Renal pelvis (tissue), 4 donors: ENCODE measurements around the gene FMC1. TPM values are rescaled to one million over a fixed set of nuclear protein-coding genes. Genes with fewer than 3 reads are reported as not detected.

Source experiments
- DNase-seq: peaks from one replicate; pipeline ENCODE4 v3.0.0-alpha.2; 2013
- polyA plus RNA-seq, 3 donors: library from polyadenylated mRNA; unstranded; fragments of 120-200 nt; gene quantifications; one replicate each; pipeline ENCODE4 v1.2.1, GENCODE V29; 2013; ENCODE audit not compliant: insufficient read length in 3 of 3

The FMC1 gene
- polyA plus RNA-seq, 3 donors: 26.7 to 39.4 (median 30.4) TPM

- DNase-seq: no peak
Observed at GRCh38 chr7:139366400-139366799, 25.3 kb downstream of the FMC1 start.

DNA sequence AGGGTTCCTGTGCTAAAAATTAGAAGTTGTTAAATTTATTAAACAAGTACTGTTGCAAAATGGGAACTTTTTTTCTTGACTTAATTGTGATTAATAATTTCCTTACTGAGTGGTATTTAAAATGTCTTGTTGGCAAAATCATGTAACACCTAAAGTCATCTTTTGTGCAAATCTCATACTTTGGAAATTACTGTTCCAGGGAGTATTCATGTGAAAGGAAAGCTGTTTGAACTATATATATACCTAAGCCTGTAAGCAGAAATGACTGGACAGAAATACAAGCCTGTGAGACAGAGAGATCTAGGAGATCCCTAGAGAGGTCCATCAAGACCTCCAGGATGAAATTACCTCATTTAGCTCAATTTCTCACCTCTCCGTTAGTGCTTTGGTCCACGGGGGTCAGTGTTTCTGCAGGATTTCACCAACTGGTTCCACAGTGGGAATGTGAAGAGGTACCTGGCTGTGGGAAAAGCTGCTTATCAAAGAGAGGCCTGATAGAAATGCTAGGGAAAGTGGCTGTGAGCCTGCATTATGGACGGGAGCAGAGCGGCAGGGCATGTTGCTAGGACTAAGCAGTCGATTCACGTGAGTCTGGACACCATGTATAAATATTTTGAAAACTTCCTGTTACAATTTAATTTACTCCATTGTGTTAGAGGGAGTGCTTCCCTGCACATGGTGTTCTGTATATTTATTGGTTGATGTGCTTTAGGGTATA lies 26.5 kb downstream of the FMC1 start:
- DNase-seq: no peak

- DNase-seq: no peak
Observed at GRCh38 chr7:139370301-139370942, 29.3 kb downstream of the FMC1 start.

GRCh38 chr7:139370943-139371313 lies 29.8 kb downstream of the FMC1 start:
- DNase-seq: no peak

- no peak for DNase-seq
Observed at GRCh38 chr7:139374246-139374645, 33.1 kb downstream of the FMC1 start.

- DNase-seq: no peak
Observed at GRCh38 chr7:139382439-139382838, 41.3 kb downstream of the FMC1 start.

DNA sequence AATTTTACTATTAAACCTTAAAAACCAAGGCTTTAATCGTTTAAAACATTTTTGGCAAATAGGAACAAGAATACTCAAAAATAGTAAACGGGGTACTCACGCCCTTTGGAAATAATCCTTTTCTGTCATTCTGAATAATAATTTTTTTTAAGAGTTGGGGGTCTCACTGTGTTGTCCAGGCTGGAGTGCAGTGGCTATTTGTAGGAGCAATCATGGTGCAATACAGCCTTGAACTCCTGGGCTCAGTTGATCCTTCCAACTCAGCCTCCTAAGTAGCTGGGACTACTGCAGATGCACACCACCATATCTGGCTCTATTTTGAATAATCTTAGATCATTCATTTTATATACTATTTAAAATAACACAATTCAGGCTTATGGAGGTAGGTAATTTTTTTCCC lies 43.5 kb downstream of the FMC1 start:
- DNase-seq: no peak

- no peak for DNase-seq
Observed at GRCh38 chr7:139387594-139387993, 46.5 kb downstream of the FMC1 start.

DNA sequence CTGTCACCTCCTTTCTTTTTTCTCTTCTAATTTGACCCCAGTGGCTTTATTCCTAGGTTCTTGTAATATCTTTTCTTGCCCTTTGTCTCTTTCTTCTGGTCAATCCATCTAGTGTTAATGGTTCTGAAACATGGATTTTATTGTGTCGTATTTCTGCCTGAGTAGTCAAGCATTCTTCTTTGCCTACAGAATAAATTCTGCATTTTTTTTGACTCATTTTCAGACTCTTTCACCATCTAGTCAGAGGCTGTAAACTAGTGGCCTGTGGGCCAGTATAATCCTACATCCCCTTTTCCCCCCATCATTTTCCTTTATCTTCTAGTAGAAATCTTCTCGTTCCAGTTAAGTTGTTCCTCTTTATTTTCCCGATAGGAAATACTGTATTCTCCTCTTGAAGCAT lies 48.0 kb downstream of the FMC1 start:
- no peak for DNase-seq

DNA sequence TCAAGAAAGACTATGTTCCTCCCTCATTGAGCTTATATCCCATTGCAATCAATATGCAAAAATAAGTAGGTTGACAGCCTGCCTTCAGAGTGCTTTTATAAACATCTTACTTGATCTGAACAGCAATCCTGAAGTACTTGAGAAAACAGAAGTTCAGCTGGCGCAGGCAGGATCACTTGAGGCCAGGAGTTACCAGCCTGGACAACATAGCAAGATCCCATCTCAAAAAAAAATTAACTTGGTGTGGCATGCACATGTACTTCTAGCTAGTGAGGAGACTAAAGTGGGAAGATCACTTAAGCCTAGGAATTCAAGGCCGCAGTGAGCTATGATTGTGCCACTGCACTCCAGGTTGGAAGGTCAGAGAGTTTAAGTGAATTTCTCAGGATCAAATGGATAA lies 48.6 kb downstream of the FMC1 start:
- no peak for DNase-seq

- DNase-seq: no peak
Observed at GRCh38 chr7:139393621-139394211, 52.6 kb downstream of the FMC1 start.

GRCh38 chr7:139394540-139394939 lies 53.4 kb downstream of the FMC1 start:
- no peak for DNase-seq

Other genes with a start within 250 kb of the FMC1 start
- 10 to 100 TPM; 17.2 to 25.0 (median 19.1) TPM for gene ZC3HAV1, start 231.6 kb upstream of the FMC1 start, polyA plus RNA-seq
- 10 to 100 TPM; 11.9 to 24.9 (median 24.1) TPM for gene UBN2, start 110.1 kb upstream of the FMC1 start, polyA plus RNA-seq
- gene LUC7L2, start 18.6 kb downstream of the FMC1 start, polyA plus RNA-seq: 100 to 1,000 TPM; 107 to 171 (median 167) TPM
- gene KLRG2, start 142.3 kb downstream of the FMC1 start, polyA plus RNA-seq: 1 to 10 TPM in 2 of 3 donors, under 1 TPM in 1; 0.97 to 1.2 (median 1.2) TPM
- gene CLEC2L, start 182.3 kb downstream of the FMC1 start, polyA plus RNA-seq: 1 to 10 TPM in 2 of 3 donors, under 1 TPM in 1; 0.85 to 1.4 (median 1.3) TPM